Measurements from ENCODE around the gene CCR4. TPM values are rescaled to one million over a fixed set of nuclear protein-coding genes. Genes with fewer than 3 reads are reported as not detected.
"Not testable (repeated sequence)": the region's sequence is repeated elsewhere in the genome, so short reads cannot be mapped to it uniquely, and the experiment has no call there.

Gene CCR4
- total RNA-seq, 3 donors from 2014 or later, result 0.14 to 1.3 TPM; not detected in 1

- TF ChIP-seq, protein P1, sequence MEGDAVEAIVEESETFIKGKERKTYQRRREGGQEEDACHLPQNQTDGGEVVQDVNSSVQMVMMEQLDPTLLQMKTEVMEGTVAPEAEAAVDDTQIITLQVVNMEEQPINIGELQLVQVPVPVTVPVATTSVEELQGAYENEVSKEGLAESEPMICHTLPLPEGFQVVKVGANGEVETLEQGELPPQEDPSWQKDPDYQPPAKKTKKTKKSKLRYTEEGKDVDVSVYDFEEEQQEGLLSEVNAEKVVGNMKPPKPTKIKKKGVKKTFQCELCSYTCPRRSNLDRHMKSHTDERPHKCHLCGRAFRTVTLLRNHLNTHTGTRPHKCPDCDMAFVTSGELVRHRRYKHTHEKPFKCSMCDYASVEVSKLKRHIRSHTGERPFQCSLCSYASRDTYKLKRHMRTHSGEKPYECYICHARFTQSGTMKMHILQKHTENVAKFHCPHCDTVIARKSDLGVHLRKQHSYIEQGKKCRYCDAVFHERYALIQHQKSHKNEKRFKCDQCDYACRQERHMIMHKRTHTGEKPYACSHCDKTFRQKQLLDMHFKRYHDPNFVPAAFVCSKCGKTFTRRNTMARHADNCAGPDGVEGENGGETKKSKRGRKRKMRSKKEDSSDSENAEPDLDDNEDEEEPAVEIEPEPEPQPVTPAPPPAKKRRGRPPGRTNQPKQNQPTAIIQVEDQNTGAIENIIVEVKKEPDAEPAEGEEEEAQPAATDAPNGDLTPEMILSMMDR (IDR thresholded peaks at IDR 0.05), result no peak
- Histone ChIP-seq H3K4me1 (ENCODE audit: low read depth) (no peaks in the 10 kb centered on the region), H3K4me3 (no peak overlapping the region), H3K9me3 (peaks cover 9% of the 10 kb centered on the region), H3K36me3 (ENCODE audit: low read depth) (no peaks in the 10 kb centered on the region)
- ATAC-seq (peak; percentile 51), DNase-seq (no peak)
- intact Hi-C loops (cut with DNase I, micrococcal nuclease), result no loop called here
Measured at GRCh38 chr3:32963871-32964270, 12.4 kb downstream of the CCR4 start.

DNA sequence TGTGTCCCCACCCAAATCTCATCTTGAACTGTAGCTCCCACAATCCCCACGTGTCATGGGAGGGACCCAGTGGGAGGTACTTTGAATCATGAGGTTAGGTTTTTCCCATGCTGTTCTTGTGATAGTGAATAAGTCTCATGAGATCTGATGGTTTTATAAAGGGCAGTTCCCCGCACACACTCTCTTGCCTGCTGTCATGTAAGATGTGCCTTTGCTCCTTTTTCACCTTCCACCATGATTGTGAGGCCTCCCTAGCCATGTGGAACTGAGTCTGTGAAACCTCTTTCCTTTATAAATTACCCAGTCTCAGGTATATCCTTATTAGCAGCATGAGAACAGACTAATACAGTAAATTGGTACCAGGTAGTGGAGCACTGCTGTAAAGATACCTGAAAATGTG lies 13.3 kb downstream of the CCR4 start:
- ATAC-seq; H3K9me3 ChIP-seq; DNase-seq; intact Hi-C loops (cut with DNase I, micrococcal nuclease); H3K4me3 ChIP-seq; H3K36me3 ChIP-seq (ENCODE audit: low read depth); H3K4me1 ChIP-seq (ENCODE audit: low read depth): not testable (repeated sequence)

GRCh38 chr3:32965617-32966213 lies 14.3 kb downstream of the CCR4 start:
- ATAC-seq; H3K4me3 ChIP-seq; H3K9me3 ChIP-seq; H3K36me3 ChIP-seq (ENCODE audit: low read depth); DNase-seq; intact Hi-C loops (cut with DNase I, micrococcal nuclease); H3K4me1 ChIP-seq (ENCODE audit: low read depth): not testable (repeated sequence)

GRCh38 chr3:32966627-32967026 lies 15.2 kb downstream of the CCR4 start:
- H3K9me3 ChIP-seq; ATAC-seq; intact Hi-C loops (cut with DNase I, micrococcal nuclease); H3K36me3 ChIP-seq (ENCODE audit: low read depth); H3K4me3 ChIP-seq; H3K4me1 ChIP-seq (ENCODE audit: low read depth); DNase-seq: not testable (repeated sequence)

GRCh38 chr3:32968166-32968919 lies 16.9 kb downstream of the CCR4 start:
- intact Hi-C loops (cut with DNase I, micrococcal nuclease), result no loop called here

DNA sequence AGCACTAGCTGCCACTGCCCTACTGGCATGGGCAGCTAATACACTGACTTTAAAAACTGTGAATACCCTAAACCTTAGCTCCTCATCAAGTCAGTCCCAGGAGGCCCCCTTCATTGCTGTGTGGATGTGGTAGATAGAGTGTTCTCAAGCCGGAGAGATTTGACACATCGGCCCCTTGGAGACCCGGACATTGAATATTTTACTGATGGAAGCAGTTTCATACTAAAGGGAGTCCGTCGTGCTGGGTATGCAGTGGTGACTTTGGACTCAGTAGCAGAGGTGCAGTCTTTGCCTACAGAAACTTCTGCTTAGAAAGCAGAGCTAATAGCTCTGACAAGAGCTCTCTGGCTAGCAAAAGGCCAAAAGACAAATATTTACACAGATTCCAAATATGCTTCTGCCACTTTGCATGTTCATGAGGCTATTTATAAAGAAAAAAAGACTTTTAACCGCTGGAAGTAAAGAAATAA lies 17.5 kb downstream of the CCR4 start:
- intact Hi-C loops (cut with DNase I, micrococcal nuclease), result no loop called here
- Histone ChIP-seq H3K4me1 (ENCODE audit: low read depth) (peaks cover 2% of the 10 kb centered on the region), H3K4me3 (no peak overlapping the region), H3K9me3 (peaks cover 9% of the 10 kb centered on the region), H3K36me3 (ENCODE audit: low read depth) (no peaks in the 10 kb centered on the region)
- TF ChIP-seq, protein P1 (IDR thresholded peaks at IDR 0.05), result no peak
- ATAC-seq (no peak), DNase-seq (no peak)

More at GRCh38 chr3:32968166-32968919, 16.9 kb downstream of the CCR4 start:
- ATAC-seq, result peak; percentile 31
- TF ChIP-seq, protein P1 (IDR thresholded peaks at IDR 0.05), result no peak
- Histone ChIP-seq H3K4me1 (ENCODE audit: low read depth) (peaks cover 2% of the 10 kb centered on the region), H3K36me3 (ENCODE audit: low read depth) (no peaks in the 10 kb centered on the region), H3K9me3 (peaks cover 9% of the 10 kb centered on the region), H3K4me3 (no peak overlapping the region)
- DNase-seq, result no peak

DNA sequence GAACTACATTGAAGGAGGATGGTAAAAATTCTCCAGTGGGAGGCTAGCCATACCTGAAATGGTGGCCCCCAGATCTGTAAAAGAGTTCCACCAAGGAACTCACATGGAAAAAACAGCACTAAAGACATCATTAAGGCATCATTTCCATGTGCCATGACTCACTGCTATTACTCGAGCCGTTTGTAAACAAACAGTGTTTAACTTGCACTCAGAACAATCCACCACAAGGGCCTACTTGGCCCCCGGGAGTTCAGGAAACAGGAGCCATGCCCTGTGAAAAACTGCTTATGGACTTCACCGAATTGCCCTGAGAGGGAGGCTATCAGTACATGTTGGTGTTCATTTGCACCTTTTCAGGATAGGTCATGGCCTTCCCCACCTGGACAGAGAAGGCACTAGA lies 18.2 kb downstream of the CCR4 start:
- Histone ChIP-seq H3K4me1 (ENCODE audit: low read depth) (peaks cover 2% of the 10 kb centered on the region), H3K9me3 (peaks cover 9% of the 10 kb centered on the region), H3K4me3 (no peak overlapping the region), H3K36me3 (ENCODE audit: low read depth) (no peaks in the 10 kb centered on the region)
- DNase-seq (no peak), ATAC-seq (peak; percentile 80)
- TF ChIP-seq, protein P1 (IDR thresholded peaks at IDR 0.05), result no peak
- intact Hi-C loops (cut with DNase I, micrococcal nuclease), result no loop called here

GRCh38 chr3:32971291-32971690 lies 19.8 kb downstream of the CCR4 start:
- H3K9me3 ChIP-seq; ATAC-seq; H3K4me3 ChIP-seq; H3K4me1 ChIP-seq (ENCODE audit: low read depth); H3K36me3 ChIP-seq (ENCODE audit: low read depth); intact Hi-C loops (cut with DNase I, micrococcal nuclease); DNase-seq: not testable (repeated sequence)

Data from mucosa of descending colon (tissue), 3 donors.